ENCODE measurements around the gene LDLRAP1. TPM values are rescaled to one million over a fixed set of nuclear protein-coding genes. Genes with fewer than 3 reads are reported as not detected.
"Not testable (repeated sequence)": the region's sequence is repeated elsewhere in the genome, so short reads cannot be mapped to it uniquely, and the experiment has no call there.

The LDLRAP1 gene
- total and polyA plus RNA-seq, 7 experiments from 2014 or later: 28.1 to 853 (median 301) TPM

DNA sequence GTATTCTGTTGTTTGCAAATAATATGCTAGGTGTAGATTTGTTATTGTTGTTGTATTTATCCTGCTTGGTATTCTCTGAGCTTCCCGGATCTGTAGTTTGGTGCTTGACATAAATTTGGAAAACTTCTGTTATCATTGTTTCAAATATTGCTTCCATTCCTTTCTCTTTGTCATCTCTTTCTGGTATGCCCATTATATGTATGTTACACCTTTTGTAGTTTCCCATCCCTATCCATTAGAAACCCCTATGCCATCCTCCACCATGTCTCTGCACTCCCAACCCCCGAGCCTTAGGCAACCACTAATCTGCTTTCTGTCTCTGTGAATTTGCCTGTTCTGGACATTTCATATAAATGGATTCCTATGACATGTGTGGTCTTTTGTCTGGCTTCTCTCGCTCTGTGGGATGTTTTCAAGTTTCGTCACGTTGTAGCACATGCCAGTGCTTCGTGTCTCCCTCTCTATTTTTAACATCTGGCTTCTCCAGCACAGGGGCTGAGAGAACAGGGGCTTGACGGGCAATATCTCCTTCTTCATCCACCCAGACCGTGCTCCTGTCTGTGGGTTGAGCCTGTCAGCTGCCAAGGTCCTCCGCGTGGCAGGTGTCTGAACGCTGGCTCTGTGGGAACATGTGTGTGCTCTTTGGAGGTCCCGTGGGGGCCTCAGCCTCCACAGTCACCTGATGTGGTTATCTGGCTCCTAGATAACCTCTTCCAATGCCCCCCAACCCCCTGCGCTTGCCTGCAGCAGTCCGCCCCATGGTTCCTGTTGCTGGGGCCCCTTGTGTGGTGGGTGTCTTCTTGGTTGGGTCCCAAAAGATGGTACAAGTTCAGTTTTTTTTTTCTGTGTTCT, 40.3 kb downstream of the LDLRAP1 start:
- Mint-ChIP-seq H3K27ac (no peak overlapping the region), H3K27me3 (peaks cover 0 to 17% (median 0%) of the 10 kb centered on the region in 5 donors), H3K4me3 (no peak overlapping the region), H3K9me3 (peaks cover 0 to 3% (median 0%) of the 10 kb centered on the region in 11 donors), H3K4me1 (peaks cover 0 to 11% (median 9%) of the 10 kb centered on the region in 7 donors), H3K36me3 (peaks cover 0 to 10% (median 0%) of the 10 kb centered on the region in 5 donors)
- Histone ChIP-seq H3K27me3 (ENCODE audit: control insufficient read depth in 2 of 2, insufficient read depth in 2 of 2, low read length in 2 of 2) (no peaks in the 10 kb centered on the region), H3K4me1 (ENCODE audit: control insufficient read depth in 2 of 2, insufficient read depth in 2 of 2, low read length in 2 of 2) (peaks cover 0 to 7% of the 10 kb centered on the region in 2 donors), H3K4me3 (ENCODE audit: low read length) (no peak overlapping the region), H3K36me3 (ENCODE audit: control insufficient read depth in 2 of 3, insufficient read depth in 3 of 3, low read length in 3 of 3) (no peaks in the 10 kb centered on the region), H3K9me3 (ENCODE audit: control insufficient read depth in 2 of 3, low read length in 3 of 3) (no peaks in the 10 kb centered on the region), H3K27ac (ENCODE audit: low read depth, low read length) (no peak overlapping the region)
- no peak for ATAC-seq
- ChIA-PET POLR2A (interaction anchor here (3.1 kb wide), 1 partner anchor 12 kb away, joined by 13 read pairs; no protein-coding TSS in a partner anchor), CTCF (interaction anchor here (0.6 kb wide), 2 partner anchors 41 to 165 kb away, joined by 3 to 4 read pairs; partner anchors contain the start of gene LDLRAP1)
- no peak for DNase-seq
- intact Hi-C loops (cut with micrococcal nuclease): no loop called here

DNA sequence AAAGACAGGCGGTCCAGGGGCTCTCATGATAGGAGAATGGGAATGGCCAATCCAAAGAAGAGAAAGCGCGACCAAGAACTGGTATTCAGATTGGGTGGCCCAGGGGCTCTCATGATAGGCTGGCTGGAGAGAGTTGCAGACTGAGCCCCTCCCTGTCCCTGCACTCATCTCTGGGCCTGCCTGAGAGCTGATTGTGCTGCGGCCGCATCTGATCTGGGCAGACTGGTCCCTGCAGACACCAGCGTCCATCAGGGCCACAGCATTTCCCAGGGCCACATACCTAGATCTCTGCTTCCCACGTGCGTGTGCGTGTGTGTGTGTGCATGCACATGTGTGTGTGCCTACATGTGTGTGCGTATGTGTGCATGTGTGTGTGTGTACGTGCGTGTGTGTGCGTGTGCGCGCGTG, 42.8 kb downstream of the LDLRAP1 start:
- H3K9me3 Mint-ChIP-seq: peaks cover 0 to 3% (median 0%) of the 10 kb centered on the region in 11 donors
- Histone ChIP-seq H3K9me3 (ENCODE audit: control insufficient read depth in 2 of 3, low read length in 3 of 3) (no peaks in the 10 kb centered on the region), H3K4me3 (ENCODE audit: low read length) (no peak overlapping the region), H3K4me1 (ENCODE audit: control insufficient read depth in 2 of 2, insufficient read depth in 2 of 2, low read length in 2 of 2) (peaks cover 7 to 8% of the 10 kb centered on the region in 2 donors), H3K27ac (ENCODE audit: low read depth, low read length) (no peak overlapping the region), H3K36me3 (ENCODE audit: control insufficient read depth in 2 of 3, insufficient read depth in 3 of 3, low read length in 3 of 3) (no peaks in the 10 kb centered on the region), H3K27me3 (ENCODE audit: control insufficient read depth in 2 of 2, insufficient read depth in 2 of 2, low read length in 2 of 2) (no peaks in the 10 kb centered on the region)
- intact Hi-C loops (cut with micrococcal nuclease): no loop called here
- peaks cover 0 to 24% (median 18%) of the 10 kb centered on the region in 7 donors for H3K4me1 Mint-ChIP-seq
- no peak for ATAC-seq
- H3K36me3 Mint-ChIP-seq: peaks cover 0 to 10% (median 0%) of the 10 kb centered on the region in 5 donors
- ChIA-PET POLR2A (no interaction called here), CTCF (no interaction called here)
- no peak overlapping the region for H3K27ac Mint-ChIP-seq
- H3K27me3 Mint-ChIP-seq: peaks cover 0 to 14% (median 0%) of the 10 kb centered on the region in 5 donors
- no peak for DNase-seq
- H3K4me3 Mint-ChIP-seq: no peak overlapping the region

DNA sequence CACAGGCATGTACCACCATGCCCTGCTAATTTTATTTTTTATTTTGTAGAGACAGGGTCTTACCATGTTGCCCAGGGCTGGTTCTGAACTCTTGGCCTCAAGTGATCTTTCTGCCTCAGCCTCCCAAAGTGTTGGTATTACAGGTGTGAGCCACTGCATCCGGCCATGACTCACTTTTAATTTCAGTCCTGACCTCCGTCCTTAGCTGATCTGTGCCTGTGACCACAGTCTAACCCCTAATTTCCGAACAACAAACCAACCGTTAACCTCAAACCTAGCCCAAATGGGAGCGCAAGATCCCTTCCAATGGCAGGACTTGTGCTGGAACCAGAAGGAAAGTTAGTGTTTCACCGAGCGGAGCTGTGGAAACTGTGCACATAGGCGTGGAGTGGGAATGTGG, 43.9 kb downstream of the LDLRAP1 start:
- no peak overlapping the region for H3K4me3 Mint-ChIP-seq

DNA sequence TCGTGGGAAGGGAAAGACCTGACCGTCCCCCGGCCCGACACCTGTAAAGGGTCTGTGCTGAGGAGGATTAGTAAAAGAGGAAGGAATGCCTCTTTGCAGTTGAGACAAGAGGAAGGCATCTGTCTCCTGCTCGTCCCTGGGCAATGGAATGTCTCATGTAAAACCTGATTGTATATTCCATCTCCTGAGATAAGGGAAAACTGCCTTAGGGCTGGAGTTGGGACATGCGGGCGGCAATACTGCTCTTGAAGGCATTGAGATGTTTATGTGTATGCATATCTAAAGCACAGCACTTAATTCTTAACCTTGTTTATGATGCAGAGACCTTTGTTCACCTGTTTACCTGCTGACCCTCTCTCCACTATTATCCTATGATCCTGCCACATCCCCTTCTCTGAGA, 44.8 kb downstream of the LDLRAP1 start:
- CTCF ChIA-PET; H3K4me3 Mint-ChIP-seq; H3K36me3 ChIP-seq (ENCODE audit: control insufficient read depth in 2 of 3, insufficient read depth in 3 of 3, low read length in 3 of 3); H3K27me3 ChIP-seq (ENCODE audit: control insufficient read depth in 2 of 2, insufficient read depth in 2 of 2, low read length in 2 of 2); H3K9me3 Mint-ChIP-seq; POLR2A ChIA-PET; ATAC-seq; H3K27ac ChIP-seq (ENCODE audit: low read depth, low read length); H3K4me1 ChIP-seq (ENCODE audit: control insufficient read depth in 2 of 2, insufficient read depth in 2 of 2, low read length in 2 of 2); H3K4me3 ChIP-seq (ENCODE audit: low read length); H3K27ac Mint-ChIP-seq; intact Hi-C loops (cut with micrococcal nuclease); H3K9me3 ChIP-seq (ENCODE audit: control insufficient read depth in 2 of 3, low read length in 3 of 3); DNase-seq: not testable (repeated sequence)
- Mint-ChIP-seq H3K4me1 (peaks cover 0 to 24% (median 18%) of the 10 kb centered on the region in 7 donors), H3K36me3 (peaks cover 0 to 10% (median 0%) of the 10 kb centered on the region in 5 donors), H3K27me3 (peaks cover 0 to 14% (median 0%) of the 10 kb centered on the region in 5 donors)

More for the DNA sequence above, 43.9 kb downstream of the LDLRAP1 start:
- Mint-ChIP-seq H3K27me3 (peaks cover 0 to 14% (median 0%) of the 10 kb centered on the region in 5 donors), H3K36me3 (peaks cover 0 to 10% (median 0%) of the 10 kb centered on the region in 5 donors), H3K9me3 (peaks cover 0 to 2% (median 0%) of the 10 kb centered on the region in 11 donors), H3K27ac (peak overlapping the region in 2 of 9 donors; percentile 23 to 87), H3K4me1 (peaks cover 0 to 24% (median 18%) of the 10 kb centered on the region in 7 donors)
- peaks cover 7 to 8% of the 10 kb centered on the region in 2 donors for H3K4me1 ChIP-seq (ENCODE audit: control insufficient read depth in 2 of 2, insufficient read depth in 2 of 2, low read length in 2 of 2)
- POLR2A ChIA-PET: interaction anchor here (1.0 kb wide), 1 partner anchor 21 kb away, joined by 3 read pairs; no protein-coding TSS in a partner anchor
- intact Hi-C loops (cut with micrococcal nuclease): no loop called here
- H3K27ac ChIP-seq (ENCODE audit: low read depth, low read length): no peak overlapping the region
- ATAC-seq (no peak), DNase-seq (no peak)
- CTCF ChIA-PET: no interaction called here
- H3K9me3 ChIP-seq (ENCODE audit: control insufficient read depth in 2 of 3, low read length in 3 of 3): no peaks in the 10 kb centered on the region
- no peaks in the 10 kb centered on the region for H3K27me3 ChIP-seq (ENCODE audit: control insufficient read depth in 2 of 2, insufficient read depth in 2 of 2, low read length in 2 of 2)
- no peak overlapping the region for H3K4me3 ChIP-seq (ENCODE audit: low read length)
- H3K36me3 ChIP-seq (ENCODE audit: control insufficient read depth in 2 of 3, insufficient read depth in 3 of 3, low read length in 3 of 3): no peaks in the 10 kb centered on the region

DNA sequence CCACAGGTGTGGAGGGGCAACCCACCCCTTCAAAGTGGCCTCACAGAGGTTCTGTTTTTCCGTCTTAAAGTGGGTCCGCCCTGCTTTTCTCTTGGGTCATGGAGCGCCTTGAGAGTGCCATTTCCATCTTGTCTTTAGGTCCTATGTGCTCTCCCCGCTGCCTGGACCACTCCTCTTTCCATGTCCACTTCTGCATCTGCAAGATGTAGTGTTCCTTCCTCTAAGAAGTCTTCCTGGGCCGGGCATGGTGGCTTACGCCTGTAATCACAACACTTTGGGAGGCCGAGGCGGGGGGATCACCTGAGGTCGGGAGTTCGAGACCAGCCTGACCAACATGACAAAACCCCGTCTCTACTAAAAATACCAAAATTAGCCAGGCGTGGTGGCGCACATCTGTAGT, 45.4 kb downstream of the LDLRAP1 start:
- POLR2A ChIA-PET: interaction anchor here (1.0 kb wide), 1 partner anchor 22 kb away, joined by 3 read pairs; no protein-coding TSS in a partner anchor
- CTCF ChIA-PET; intact Hi-C loops (cut with micrococcal nuclease); H3K9me3 Mint-ChIP-seq; H3K9me3 ChIP-seq (ENCODE audit: control insufficient read depth in 2 of 3, low read length in 3 of 3); DNase-seq; H3K27me3 ChIP-seq (ENCODE audit: control insufficient read depth in 2 of 2, insufficient read depth in 2 of 2, low read length in 2 of 2); H3K36me3 Mint-ChIP-seq; H3K36me3 ChIP-seq (ENCODE audit: control insufficient read depth in 2 of 3, insufficient read depth in 3 of 3, low read length in 3 of 3); H3K27ac ChIP-seq (ENCODE audit: low read depth, low read length); H3K4me3 ChIP-seq (ENCODE audit: low read length); ATAC-seq; H3K4me1 ChIP-seq (ENCODE audit: control insufficient read depth in 2 of 2, insufficient read depth in 2 of 2, low read length in 2 of 2); H3K4me3 Mint-ChIP-seq: not testable (repeated sequence)
- H3K4me1 Mint-ChIP-seq: peaks cover 0 to 21% (median 18%) of the 10 kb centered on the region in 7 donors
- peaks cover 0 to 13% (median 0%) of the 10 kb centered on the region in 5 donors for H3K27me3 Mint-ChIP-seq
- H3K27ac Mint-ChIP-seq: peak overlapping the region in 1 of 9 donors; percentile 47

DNA sequence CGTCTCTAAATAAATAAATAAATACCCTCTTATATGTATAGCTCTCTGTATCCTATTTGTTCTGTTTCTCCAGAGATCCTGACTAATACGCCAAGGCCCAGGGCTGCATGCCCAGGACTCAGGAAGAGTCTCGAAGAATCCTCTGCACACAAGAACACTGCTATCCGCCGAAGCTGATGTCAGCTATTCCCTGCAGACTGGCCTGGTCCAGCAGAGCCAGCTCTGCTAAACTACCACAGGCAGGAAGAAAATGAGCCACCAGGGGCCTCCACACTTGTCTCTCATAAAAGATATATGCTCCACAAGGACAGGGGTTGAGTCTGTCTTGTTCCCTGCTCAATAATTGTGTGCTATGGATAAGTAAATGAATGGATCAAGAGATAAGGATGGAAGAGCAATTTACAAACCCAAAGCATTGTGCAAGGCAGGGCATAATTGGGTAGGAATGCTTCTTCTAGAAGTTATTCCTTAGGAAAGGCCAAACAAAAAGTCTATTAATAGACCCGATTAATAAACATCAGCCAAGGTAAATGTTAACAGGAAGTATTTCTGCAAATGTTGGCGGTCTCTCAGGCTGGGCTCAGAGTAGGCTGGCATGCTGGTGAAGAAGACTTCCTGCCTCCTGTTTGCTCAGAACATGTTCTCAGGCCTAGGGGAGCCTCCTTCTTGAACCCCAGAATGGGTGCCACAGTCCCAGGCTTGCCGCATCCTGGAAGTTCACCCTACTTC, 46.9 kb downstream of the LDLRAP1 start:
- Mint-ChIP-seq H3K27ac (peak overlapping the region in 5 of 9 donors; percentile 5 to 81 (median 60)), H3K36me3 (no peaks in the 10 kb centered on the region), H3K9me3 (peaks cover 0 to 3% (median 0%) of the 10 kb centered on the region in 11 donors), H3K27me3 (peaks cover 0 to 15% (median 0%) of the 10 kb centered on the region in 5 donors), H3K4me1 (peaks cover 0 to 22% (median 13%) of the 10 kb centered on the region in 7 donors), H3K4me3 (peak overlapping the region in 3 of 10 donors; percentile 11 to 50 (median 35))
- no peak for DNase-seq
- no peak overlapping the region for H3K27ac ChIP-seq (ENCODE audit: low read depth, low read length)
- CTCF ChIA-PET: interaction anchor here (0.6 kb wide), 1 partner anchor 11 kb away, joined by 3 read pairs; no protein-coding TSS in a partner anchor
- no peak for ATAC-seq
- no peaks in the 10 kb centered on the region for H3K9me3 ChIP-seq (ENCODE audit: control insufficient read depth in 2 of 3, low read length in 3 of 3)
- no peaks in the 10 kb centered on the region for H3K27me3 ChIP-seq (ENCODE audit: control insufficient read depth in 2 of 2, insufficient read depth in 2 of 2, low read length in 2 of 2)
- no peaks in the 10 kb centered on the region for H3K36me3 ChIP-seq (ENCODE audit: control insufficient read depth in 2 of 3, insufficient read depth in 3 of 3, low read length in 3 of 3)
- H3K4me3 ChIP-seq (ENCODE audit: low read length): no peak overlapping the region
- intact Hi-C loops (cut with micrococcal nuclease): no loop called here
- peaks cover 7 to 8% of the 10 kb centered on the region in 2 donors for H3K4me1 ChIP-seq (ENCODE audit: control insufficient read depth in 2 of 2, insufficient read depth in 2 of 2, low read length in 2 of 2)
- POLR2A ChIA-PET: interaction anchor here (0.9 to 1.0 kb wide), 2 partner anchors 10 to 24 kb away, joined by 3 read pairs; no protein-coding TSS in a partner anchor

Data from naive thymus-derived CD4-positive, alpha-beta T cell (primary cell).